Activated CD4-positive, alpha-beta T cell treated with anti-CD3 and anti-CD28 coated beads, Interleukin-2, Interleukin-4, amounts not matched to agents 100 ng/mL and 50 ng/mL, durations not matched to agents 16 hours and 8 hours (primary cell): ENCODE results near the gene CNR2.
"Not testable (repeated sequence)": the region's sequence is repeated elsewhere in the genome, so short reads cannot be mapped to it uniquely, and the experiment has no call there.

Source experiments
- DNase-seq: peaks from one replicate; pipeline ENCODE4 v3.0.0-alpha.2; 2020; ENCODE audit warnings: low spot score

CNR2 gene

GRCh38 chr1:23916209-23917131 lies 3.3 kb upstream of the CNR2 start:
- DNase-seq, result peak; percentile 58

GRCh38 chr1:23915466-23915865 lies 2.3 kb upstream of the CNR2 start:
- no peak for DNase-seq

DNA sequence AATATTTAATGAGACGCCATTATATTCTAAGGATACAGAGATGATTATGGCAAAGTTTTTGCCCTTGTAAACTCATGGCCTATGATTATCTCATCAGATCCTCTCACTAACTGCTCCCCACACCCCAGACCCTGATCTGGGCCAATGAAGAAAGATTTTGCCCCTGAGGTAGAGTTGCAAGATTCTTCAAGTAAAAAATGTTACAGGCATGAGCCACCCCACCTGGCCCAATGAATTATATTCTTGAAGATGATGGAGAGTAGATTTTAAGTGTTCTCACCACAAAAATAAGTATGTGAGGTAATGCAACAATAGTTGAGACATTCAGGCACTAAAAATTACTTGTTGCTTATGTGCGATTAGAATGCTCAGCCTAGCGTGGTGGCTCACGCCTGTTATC lies 1.8 kb upstream of the CNR2 start:
- no peak for DNase-seq

- no peak for DNase-seq
These were observed 1.2 kb downstream of the CNR2 start for GRCh38 chr1:23911921-23912320.

DNA sequence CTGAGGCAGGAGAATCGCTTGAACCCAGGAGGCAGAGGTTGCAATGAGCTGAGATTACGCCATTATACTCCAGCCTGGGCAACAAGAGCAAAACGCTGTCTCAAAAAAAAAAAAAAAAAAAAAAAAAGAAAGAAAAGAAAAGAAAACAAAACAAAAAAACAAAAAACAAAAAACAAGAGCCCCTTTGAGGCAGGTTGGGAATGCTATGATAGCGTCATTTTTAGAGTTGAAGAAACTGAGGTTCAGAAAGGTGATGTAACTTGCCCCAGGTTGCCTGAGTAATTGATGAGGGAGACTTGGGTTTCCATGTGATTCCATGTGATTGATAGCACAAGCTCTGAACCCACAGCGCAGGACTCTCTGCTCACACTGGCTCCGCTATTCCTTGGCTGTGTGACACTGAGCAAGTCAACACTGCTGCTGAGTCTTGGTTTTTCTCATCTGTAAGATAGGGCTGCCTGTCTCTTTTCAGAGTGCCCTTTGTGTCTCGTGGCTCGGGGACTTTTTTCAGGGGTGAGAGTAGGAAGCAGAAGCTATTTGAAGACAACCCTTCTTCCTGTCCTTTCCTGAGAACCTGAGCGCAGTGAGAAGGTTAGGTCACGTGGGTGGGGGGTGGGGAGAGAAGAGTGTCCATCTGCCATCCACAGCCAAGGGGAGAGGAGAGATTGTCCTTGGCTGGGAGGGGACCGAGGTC lies 2.5 kb downstream of the CNR2 start:
- DNase-seq, result no peak

GRCh38 chr1:23910144-23910543 lies 3.0 kb downstream of the CNR2 start:
- no peak for DNase-seq

GRCh38 chr1:23909412-23909811 lies 3.8 kb downstream of the CNR2 start:
- DNase-seq, result no peak

DNA sequence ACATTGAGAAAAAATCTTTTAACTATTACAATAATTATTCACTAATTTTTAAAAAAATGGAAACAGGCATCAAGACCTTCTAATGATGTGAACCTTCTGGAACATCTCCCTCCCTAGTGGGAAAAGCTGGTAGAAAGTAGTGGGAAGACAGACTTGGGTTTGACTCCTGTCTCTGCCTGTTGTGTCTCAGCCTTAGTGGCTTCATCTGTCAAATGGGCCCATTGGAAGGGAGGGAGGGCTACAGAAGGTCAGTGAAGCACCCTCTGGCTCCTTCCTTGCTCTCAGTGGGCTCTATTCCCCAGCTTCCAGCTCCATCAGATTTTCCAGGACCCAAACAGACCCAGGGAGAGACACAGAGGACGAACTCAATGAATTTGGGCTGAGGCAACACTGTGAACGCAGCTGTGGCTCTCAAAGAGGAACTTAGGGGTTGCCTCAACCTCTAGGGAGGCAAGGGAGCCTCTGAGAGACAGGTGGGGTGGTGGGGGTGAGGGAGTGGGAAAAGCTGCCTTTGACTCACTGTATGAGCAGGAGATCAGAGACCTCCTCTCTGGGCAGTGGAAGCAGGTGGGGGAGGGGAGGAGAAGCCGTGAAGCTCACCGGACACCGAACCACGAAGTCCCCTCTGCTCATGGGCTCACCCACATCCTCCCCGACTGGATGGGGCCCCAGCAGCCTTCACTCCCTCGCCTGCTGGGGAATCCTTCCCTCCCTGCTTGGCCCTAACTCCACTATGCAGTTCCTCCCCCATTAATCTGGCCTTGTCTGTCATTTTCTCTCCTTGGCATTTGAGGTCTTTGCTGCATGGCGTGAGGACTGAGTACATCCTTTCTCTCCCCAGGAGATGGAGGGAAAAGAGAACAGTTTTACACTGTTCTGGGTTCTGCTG lies 4.5 kb downstream of the CNR2 start:
- DNase-seq, result no peak

DNA sequence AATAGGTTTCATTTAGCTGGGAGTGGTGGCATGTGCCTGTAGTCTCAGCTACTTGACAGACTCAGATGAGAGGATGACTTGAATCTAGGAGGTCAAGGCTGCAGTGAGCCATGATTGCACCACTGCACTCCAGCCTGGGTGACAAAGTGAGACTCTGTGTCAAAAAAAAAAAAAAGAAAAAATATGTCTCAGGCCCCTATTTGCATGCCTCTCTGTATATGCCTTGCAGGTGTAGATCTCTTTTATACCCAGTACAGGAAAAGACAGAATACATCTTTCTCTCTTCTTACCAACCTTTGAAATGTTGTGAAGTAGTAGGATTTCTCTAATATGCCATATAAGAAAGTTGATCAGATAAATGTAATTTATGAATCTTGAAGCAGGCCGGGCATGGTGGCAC lies 6.4 kb downstream of the CNR2 start:
- no peak for DNase-seq

DNA sequence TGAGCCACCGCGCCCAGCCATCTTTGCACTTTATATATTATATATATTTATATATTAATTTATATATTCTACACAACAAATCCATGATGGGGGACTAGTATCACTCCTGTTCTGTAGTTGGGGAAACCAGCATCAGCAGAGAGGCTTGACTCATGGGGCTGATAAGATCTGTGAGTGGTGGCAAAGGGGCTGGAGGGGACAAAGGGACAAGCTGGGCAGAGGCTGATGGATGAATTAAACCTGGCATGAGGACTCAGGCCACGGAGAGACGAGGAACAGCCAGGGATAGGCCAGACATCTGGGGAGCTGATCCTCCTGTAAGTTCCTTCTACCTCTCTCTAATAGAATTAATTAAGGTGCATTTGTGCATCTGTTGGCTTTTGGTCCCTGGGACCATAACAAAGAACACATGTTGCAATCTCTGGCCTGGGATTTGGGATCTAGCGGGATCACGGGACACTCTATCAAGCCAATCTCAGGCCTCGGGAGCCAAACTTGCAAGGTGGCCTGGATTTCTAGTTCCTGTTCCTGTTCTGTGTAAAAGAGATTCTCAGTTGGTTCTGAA lies 7.6 kb downstream of the CNR2 start:
- no peak for DNase-seq

DNA sequence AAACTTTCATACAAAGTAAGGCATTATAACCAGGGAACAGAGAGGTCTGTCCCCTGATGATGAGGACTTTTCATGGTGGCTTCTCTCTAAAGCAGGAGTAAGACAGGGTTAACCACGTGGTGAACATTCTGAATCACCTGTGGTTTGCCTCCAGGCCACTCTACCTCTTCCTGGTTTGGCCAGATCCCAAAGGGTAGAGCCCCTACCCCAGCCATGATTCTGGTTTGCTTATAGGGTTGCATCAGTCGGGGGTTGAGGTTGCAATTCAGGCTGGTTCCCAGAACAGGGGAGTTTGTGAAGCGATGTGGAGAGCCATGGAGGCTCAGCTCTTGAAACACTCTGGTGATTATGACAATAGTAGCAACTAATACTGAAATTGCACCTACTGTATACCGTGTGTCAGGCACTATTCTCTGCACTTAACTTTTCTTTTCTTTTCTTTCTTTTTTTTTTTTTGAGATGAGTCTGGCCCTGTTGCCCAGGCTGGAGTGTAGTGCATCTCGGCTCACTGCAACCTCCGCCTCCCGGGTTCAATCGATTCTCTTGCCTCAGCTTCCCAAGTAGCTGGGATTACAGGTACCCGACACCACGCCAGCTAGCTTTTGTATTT lies 8.3 kb downstream of the CNR2 start:
- DNase-seq, result peak; percentile 85

GRCh38 chr1:23903754-23904153 lies 9.4 kb downstream of the CNR2 start:
- DNase-seq, result no peak

GRCh38 chr1:23902321-23903278 lies 10.6 kb downstream of the CNR2 start:
- DNase-seq, result no peak

DNA sequence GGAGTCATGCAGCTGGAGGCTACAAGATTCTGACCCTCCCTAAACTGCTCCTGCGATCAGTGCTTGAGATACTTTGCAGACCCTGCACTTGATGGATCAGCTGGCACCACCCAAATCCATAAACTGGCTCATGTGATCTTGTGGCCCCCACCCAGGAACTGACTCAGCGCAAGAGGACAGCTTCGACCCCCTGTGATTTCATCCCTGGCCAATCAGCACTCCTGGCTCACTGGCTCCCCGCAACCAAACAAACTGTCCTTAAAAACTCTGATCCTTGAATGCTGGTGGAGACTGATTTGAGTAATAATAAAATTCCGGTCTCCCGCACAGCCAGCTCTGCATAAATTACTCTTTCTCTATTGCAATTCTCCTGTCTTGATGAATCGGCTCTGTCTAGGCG lies 13.1 kb downstream of the CNR2 start:
- not testable (repeated sequence) for DNase-seq

DNA sequence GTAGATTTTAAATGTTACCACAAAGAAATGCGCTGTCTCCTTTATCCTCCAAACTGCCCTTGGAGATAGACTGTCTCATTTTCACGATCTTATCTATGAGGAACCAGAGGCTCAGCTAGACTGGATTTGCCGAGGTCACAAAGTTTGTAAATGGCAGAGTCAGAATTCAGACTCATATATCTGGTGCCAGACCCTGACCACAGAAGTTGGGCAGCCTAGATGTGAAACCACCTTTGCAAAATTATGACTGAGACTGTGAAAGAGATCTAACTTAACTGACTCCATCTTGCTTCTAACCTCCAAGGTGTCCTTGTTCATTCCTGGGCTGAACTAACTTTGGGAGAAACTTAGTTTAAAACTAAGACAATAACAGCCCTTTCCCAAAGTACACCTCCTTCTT lies 14.1 kb downstream of the CNR2 start:
- peak; percentile 69 for DNase-seq

DNA sequence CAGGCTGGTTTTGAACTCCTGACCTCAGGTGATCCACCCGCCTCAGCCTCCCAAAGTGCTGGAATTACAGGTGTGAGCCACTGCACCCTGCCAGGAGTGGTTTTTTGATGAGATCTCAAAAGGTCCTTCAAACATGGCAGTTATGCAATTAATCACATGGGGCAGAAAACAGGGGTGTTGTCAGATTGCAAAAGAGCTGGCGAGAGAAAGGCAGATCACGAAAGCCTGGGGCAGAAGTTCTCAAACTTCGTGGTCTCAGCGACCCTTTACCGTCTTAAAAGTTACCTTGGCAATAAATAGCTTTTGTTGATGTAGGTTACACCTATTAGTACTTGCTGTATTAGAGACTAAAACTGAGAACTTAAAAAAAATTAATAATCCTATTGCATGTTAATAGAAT lies 16.1 kb downstream of the CNR2 start:
- DNase-seq, result no peak

- no peak for DNase-seq
These were observed 16.7 kb downstream of the CNR2 start for GRCh38 chr1:23896491-23896890.

DNA sequence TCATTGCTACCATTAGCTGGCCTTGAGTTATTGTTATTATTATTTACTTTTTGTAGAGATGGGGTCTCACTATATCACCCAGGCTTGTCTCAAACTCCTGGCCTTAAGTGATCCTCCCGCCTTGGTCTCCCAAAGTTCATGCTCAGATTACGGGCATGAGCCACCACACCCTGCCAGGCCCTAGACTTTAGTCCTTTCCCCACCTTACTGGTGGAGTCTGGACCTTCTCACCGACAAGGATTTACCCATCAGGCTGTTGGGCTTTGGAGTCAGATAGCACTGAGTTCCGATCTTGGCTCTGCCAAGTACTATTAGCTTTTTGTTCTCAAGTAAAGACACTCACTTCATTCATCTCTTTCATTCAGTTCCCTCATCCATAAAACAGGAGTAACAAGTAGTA lies 17.2 kb downstream of the CNR2 start:
- no peak for DNase-seq

DNA sequence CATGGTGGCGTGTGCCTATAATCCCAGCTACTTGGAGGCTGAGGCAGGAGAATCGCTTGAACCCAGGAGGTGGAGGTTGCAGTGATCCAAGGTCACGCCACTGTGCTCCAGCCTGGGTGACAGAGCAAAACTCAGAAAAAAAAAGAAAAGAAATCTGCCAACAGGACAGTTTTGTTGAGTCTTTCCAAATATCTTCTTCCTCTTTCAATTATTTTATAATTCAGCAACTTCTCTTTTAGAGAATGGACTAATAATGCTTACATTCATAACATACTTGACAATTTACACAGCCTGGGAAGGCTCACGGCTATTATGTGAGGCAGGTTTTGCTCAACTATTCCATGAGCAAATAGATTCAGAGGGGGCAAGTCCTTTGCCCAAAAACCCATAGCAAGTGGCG lies 18.1 kb downstream of the CNR2 start:
- DNase-seq, result no peak

DNA sequence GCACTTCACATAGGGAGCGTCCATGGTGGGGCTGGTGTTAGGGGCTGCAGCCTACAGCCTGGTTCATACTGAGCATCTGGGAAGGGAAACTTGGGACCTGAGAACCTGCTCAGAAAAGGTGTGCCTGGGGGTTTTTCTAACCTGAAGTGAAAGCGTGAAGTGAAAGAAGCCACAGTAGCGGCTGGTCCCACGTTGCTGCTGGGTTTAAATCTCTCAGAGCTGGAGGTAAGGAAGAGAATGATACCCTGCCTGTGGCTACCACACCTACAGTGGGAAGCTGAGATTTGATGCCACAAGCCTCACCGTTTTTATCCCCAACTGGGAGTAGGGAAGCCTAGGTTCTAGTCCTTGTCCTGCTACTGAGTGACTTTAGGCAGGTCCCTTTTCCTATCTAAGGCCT lies 24.1 kb downstream of the CNR2 start:
- DNase-seq, result no peak

DNA sequence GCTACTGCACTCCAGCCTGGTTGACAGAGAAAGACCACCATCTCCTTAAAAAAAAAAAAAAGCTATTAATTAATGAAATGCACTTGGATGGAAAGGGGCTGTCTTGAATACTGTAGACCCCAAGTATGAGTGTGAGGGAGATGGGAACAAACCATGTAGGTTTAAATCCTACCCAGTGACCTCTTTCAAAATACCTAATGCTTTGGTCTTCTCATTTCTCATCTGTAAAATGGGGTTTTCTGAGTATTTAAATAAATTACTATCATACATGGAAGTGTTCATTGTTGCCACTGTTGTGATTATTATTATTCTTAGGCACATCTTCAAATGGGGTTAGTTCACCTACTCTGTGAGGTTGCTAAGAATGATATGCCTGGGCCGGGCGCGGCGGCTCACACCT lies 27.9 kb downstream of the CNR2 start:
- DNase-seq, result no peak
